HUES6 (cell line): Measurements from ENCODE around the gene PPP1R27.

Experiments used
- H3K27ac ChIP-seq: 2 replicates; pipeline ENCODE4 v1.7.0; 2013; ENCODE audit warnings: low read depth, mild to moderate bottlenecking, low read length, inconsistent platforms
- H3K27me3 ChIP-seq: 2 replicates; pipeline ENCODE4 v1.6.1; 2013; ENCODE audit warnings: low read length; ENCODE audit not compliant: control insufficient read depth, insufficient read depth
- H3K36me3 ChIP-seq: 2 replicates; pipeline ENCODE4 v1.6.1; 2013; ENCODE audit warnings: low read length; ENCODE audit not compliant: control insufficient read depth, insufficient read depth
- H3K4me1 ChIP-seq: 2 replicates; pipeline ENCODE4 v1.6.1; 2013; ENCODE audit warnings: low read length; ENCODE audit not compliant: control insufficient read depth, insufficient read depth
- H3K4me3 ChIP-seq: 2 replicates; pipeline ENCODE4 v1.5.1; 2013; ENCODE audit warnings: low read depth, low read length
- H3K9ac ChIP-seq: one replicate; pipeline ENCODE4 v1.6.1; 2013; ENCODE audit warnings: mild to moderate bottlenecking, low read length
- H3K9me3 ChIP-seq: 2 replicates; pipeline ENCODE4 v1.6.1; 2013; ENCODE audit warnings: low read depth, low read length; ENCODE audit not compliant: control insufficient read depth, insufficient read depth

Gene PPP1R27

DNA sequence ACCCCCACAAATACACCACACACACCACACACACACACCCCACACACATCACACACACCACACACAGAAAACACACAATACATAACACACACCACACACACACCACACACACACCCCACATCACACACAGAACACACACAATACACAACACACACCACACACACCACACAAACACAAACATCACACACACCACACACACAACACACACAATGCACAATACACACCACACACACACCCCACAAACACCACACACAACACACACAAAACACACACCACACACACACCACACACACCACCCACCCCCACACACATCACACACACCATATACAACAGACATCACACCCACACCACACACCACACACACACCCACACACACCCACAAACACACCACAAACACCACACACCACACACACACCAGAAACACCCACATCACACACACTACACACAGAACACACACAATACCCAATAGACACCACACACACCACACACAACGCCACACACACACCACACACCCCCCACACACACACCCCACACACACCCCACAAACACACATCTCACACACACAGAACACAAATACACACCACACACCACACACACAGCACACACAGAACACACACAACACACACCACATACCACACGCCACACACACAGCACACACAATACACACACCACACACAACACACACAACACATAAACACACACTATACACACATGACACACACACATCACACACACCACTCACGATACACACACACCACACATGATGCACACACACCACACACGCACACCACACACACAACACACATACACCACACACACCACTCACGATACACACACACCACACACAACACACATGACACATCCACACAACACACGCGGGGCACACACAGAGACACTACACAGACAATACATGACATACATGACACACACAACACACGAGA is 41.9 kb downstream of the PPP1R27 start:
- no peaks in the 10 kb centered on the region for H3K9me3 ChIP-seq
- H3K9ac ChIP-seq, result no peak overlapping the region
- H3K4me3 ChIP-seq, result no peak overlapping the region
- no peak overlapping the region for H3K27ac ChIP-seq
- H3K27me3 ChIP-seq, result no peaks in the 10 kb centered on the region
- H3K4me1 ChIP-seq, result no peaks in the 10 kb centered on the region
- H3K36me3 ChIP-seq, result no peaks in the 10 kb centered on the region
